AG04450 (cell line): ENCODE results near the gene TARBP2. TPM values are rescaled to one million over a fixed set of nuclear protein-coding genes. Genes with fewer than 3 reads are reported as not detected.

Experiments used
- CTCF ChIA-PET: fragments of 300-600, 350-600 bp; formaldehyde crosslinking; extraction: SDS; loops from one replicate; lab custom pipeline; 2022; ENCODE audit warnings: antibody characterized with exemption, inconsistent platforms; lab: Charles Lee
- POLR2A ChIA-PET: fragments of 350-600 bp; formaldehyde crosslinking; extraction: SDS; loops from one replicate; lab custom pipeline; 2021; ENCODE audit warnings: antibody characterized with exemption, inconsistent platforms; lab: Yijun Ruan, JAX
- DNase-seq: peaks from one replicate; pipeline ENCODE4 v3.0.0-alpha.2; 2011; ENCODE audit warnings: low read depth, low spot score
- H3K27ac ChIP-seq: one replicate; pipeline ENCODE4 v1.5.1; 2012; ENCODE audit warnings: low read depth, low read length, control low read depth
- H3K27me3 ChIP-seq: one replicate; pipeline ENCODE4 v1.6.0; 2012; ENCODE audit warnings: low read length; ENCODE audit not compliant: control insufficient read depth, insufficient read depth
- H3K4me3 ChIP-seq: 2 replicates; pipeline ENCODE4 v1.5.1; 2011; ENCODE audit warnings: mild to moderate bottlenecking, low read depth, low read length, control low read depth
- H3K9me3 ChIP-seq: 2 replicates; pipeline ENCODE4 v1.5.1; 2012; ENCODE audit warnings: low read length; ENCODE audit not compliant: control insufficient read depth, insufficient read depth
- polyA plus RNA-seq: library from polyadenylated mRNA; depleted of rRNA; stranded (reverse); fragments of >200 nt; gene quantifications from 2 replicates; pipeline ENCODE4 v1.2.3, GENCODE V29; 2011
- TF ChIP-seq, protein P1 (sequence below): IDR thresholded peaks from 2 replicates; pipeline ENCODE4 v1.5.1; 2011; ENCODE audit warnings: low read depth, low read length, control low read depth, inconsistent platforms

Gene TARBP2
- polyA plus RNA-seq, 1 experiment: 25.0 TPM

DNA sequence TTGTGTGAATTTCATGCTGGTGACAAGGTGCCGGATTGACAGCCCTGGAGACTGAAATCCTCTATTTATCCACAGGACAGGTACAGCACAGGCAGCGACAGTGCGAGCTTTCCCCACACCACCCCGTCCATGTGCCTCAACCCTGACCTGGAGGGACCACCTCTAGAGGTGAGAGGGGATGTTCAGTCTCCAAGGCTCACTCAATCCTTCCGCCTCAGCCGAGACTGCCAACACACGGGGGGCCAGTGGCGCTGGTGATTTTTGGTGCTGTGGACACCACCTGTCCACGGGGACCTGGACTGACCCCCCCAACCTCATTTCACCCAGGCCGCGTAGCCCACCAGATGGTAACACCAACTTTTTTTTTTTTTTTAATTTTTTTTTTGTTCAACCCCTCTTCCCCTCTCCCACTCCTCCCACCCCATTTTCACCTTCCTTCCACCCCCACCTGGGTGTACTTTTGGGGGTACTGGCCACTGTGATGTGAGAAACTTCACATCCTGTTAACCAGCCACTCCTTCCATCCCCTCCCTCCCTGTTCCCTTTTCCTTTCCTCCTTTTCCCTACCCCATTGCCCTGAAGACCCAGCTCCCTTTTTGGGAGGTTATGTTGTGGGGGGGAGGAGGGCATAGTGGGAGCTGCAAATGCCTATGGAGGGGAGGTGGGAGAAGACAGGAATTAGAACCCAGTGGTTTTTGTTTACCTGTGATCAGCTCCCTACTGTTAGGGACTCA is 36.2 kb upstream of the TARBP2 start:
- POLR2A ChIA-PET: interaction anchor here (0.6 to 1.4 kb wide), 4 partner anchors 10 to 17 kb away, joined by 3 to 8 read pairs (median 6); no protein-coding TSS in a partner anchor
- no peaks in the 10 kb centered on the region for H3K27me3 ChIP-seq
- TF ChIP-seq, protein P1, sequence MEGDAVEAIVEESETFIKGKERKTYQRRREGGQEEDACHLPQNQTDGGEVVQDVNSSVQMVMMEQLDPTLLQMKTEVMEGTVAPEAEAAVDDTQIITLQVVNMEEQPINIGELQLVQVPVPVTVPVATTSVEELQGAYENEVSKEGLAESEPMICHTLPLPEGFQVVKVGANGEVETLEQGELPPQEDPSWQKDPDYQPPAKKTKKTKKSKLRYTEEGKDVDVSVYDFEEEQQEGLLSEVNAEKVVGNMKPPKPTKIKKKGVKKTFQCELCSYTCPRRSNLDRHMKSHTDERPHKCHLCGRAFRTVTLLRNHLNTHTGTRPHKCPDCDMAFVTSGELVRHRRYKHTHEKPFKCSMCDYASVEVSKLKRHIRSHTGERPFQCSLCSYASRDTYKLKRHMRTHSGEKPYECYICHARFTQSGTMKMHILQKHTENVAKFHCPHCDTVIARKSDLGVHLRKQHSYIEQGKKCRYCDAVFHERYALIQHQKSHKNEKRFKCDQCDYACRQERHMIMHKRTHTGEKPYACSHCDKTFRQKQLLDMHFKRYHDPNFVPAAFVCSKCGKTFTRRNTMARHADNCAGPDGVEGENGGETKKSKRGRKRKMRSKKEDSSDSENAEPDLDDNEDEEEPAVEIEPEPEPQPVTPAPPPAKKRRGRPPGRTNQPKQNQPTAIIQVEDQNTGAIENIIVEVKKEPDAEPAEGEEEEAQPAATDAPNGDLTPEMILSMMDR: no peak
- H3K27ac ChIP-seq: peak overlapping the region; percentile 39
- CTCF ChIA-PET: interaction anchor here (0.6 to 1.2 kb wide), 4 partner anchors 36 to 141 kb away, joined by 3 to 4 read pairs (median 3); partner anchors contain the start of gene TARBP2
- no peak for DNase-seq
- H3K9me3 ChIP-seq: no peaks in the 10 kb centered on the region
- no peak overlapping the region for H3K4me3 ChIP-seq

DNA sequence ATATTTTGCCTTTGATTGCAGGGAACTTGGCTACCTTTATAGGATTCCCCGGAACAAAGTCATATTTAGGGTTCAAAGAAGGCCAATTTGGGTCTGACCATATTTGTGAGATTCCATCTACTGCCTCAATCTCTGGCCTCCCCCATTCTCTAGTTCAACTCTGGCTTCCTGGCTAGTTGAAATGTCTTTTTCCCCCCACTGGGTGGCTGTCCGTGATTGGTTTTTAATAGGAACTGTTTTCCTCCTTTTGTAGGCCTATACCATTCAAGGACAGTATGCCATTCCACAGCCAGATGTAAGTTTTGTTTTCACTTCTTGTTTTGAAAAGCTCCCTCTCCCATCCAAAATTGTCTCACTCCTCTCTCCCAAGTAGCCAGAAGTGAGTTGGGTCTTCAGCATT is 35.4 kb upstream of the TARBP2 start:
- TF ChIP-seq, protein P1: 0 out of 2 replicates have a peak, but pooled peaks have one; percentile 4
- no peak overlapping the region for H3K27ac ChIP-seq
- no peaks in the 10 kb centered on the region for H3K27me3 ChIP-seq
- ChIA-PET CTCF (interaction anchor here (0.8 to 1.0 kb wide), 3 partner anchors 35 to 113 kb away, joined by 3 to 6 read pairs (median 3); partner anchors contain the start of gene TARBP2), POLR2A (interaction anchor here (0.6 to 1.1 kb wide), 2 partner anchors 12 to 16 kb away, joined by 3 to 4 read pairs; no protein-coding TSS in a partner anchor)
- no peak overlapping the region for H3K4me3 ChIP-seq
- H3K9me3 ChIP-seq: no peaks in the 10 kb centered on the region
- no peak for DNase-seq

DNA sequence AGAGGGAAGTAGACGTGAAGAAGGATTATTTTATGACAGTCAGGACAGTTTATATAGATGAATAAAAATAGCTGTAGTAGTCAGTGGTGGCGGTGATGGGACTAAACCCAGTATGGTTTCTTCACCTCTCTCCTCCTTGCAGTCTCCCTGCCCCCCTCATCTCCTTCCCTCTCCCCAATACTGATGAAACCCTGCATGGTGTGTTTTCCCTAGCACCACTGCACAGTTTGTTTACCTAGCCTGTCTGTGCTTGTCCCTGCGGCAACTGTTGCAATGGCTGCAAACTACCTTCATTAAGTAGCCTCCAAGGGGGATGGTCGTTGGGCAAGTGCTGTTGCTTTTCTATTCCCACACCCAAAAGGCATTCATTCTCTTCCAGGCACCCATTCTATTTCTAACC is 34.4 kb upstream of the TARBP2 start:
- POLR2A ChIA-PET: interaction anchor here (0.7 kb wide), 1 partner anchor 8 kb away, joined by 4 read pairs; no protein-coding TSS in a partner anchor

DNA sequence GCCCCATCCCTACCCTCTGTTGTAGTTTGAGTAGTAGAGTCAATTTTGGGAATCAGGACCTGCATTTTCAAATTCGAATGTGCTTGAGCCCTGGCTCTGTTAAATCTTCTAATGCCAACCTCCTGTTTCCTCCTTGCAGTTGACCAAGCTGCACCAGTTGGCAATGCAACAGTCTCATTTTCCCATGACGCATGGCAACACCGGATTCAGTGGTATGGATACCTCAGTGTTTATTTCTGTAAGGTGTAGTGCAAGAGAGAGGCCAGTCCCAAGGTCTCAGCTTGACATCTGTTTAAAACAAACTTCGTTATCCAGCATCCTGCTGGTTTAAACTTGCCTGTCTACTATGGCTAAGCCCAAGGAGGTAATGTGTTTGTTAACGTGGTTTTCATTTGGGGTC is 34.0 kb upstream of the TARBP2 start:
- TF ChIP-seq, protein P1: no peak
- no peak overlapping the region for H3K4me3 ChIP-seq

More for the DNA sequence above, 34.4 kb upstream of the TARBP2 start:
- H3K27me3 ChIP-seq: no peaks in the 10 kb centered on the region
- DNase-seq: no peak
- no peaks in the 10 kb centered on the region for H3K9me3 ChIP-seq
- CTCF ChIA-PET: no interaction called here
- no peak overlapping the region for H3K27ac ChIP-seq
- H3K4me3 ChIP-seq: no peak overlapping the region
- TF ChIP-seq, protein P1: no peak

DNA sequence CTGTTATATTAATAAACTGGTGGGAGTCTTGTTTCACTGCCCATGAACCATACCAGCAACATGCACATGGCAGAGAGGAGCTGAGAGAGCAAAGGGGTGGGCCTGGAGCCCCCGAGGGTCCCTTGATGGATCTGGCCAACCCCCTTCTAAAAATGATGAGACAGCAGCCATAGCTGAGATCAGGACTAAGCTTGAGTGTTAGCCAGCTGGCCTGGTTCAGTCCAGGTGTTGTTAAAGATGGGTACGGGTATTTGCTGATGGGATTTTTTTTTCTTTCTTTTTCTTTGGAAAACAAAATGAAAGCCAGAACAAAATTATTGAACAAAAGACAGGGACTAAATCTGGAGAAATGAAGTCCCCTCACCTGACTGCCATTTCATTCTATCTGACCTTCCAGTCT is 33.2 kb upstream of the TARBP2 start:
- Histone ChIP-seq H3K27me3 (no peaks in the 10 kb centered on the region), H3K27ac (no peak overlapping the region), H3K4me3 (no peak overlapping the region), H3K9me3 (no peaks in the 10 kb centered on the region)
- DNase-seq: no peak
- TF ChIP-seq, protein P1: no peak
- CTCF ChIA-PET: no interaction called here
- POLR2A ChIA-PET: interaction anchor here (1.0 kb wide), 1 partner anchor 9 kb away, joined by 18 read pairs; no protein-coding TSS in a partner anchor

More for the DNA sequence above, 34.0 kb upstream of the TARBP2 start:
- H3K27ac ChIP-seq: no peak overlapping the region
- DNase-seq: no peak
- no peaks in the 10 kb centered on the region for H3K27me3 ChIP-seq
- CTCF ChIA-PET: no interaction called here
- POLR2A ChIA-PET: interaction anchor here (0.7 kb wide), 1 partner anchor 9 kb away, joined by 4 read pairs; no protein-coding TSS in a partner anchor
- H3K9me3 ChIP-seq: no peaks in the 10 kb centered on the region
